Hippocampal formation (tissue), 2 donors: ENCODE results near the gene TTLL12.
"Not testable (repeated sequence)": the region's sequence is repeated elsewhere in the genome, so short reads cannot be mapped to it uniquely, and the experiment has no call there.

Experiments used
- DNase-seq, 2 donors: peaks; one replicate each; lab custom pipeline; 2025; lab: John Stamatoyannopoulos, UW

Gene TTLL12

DNA sequence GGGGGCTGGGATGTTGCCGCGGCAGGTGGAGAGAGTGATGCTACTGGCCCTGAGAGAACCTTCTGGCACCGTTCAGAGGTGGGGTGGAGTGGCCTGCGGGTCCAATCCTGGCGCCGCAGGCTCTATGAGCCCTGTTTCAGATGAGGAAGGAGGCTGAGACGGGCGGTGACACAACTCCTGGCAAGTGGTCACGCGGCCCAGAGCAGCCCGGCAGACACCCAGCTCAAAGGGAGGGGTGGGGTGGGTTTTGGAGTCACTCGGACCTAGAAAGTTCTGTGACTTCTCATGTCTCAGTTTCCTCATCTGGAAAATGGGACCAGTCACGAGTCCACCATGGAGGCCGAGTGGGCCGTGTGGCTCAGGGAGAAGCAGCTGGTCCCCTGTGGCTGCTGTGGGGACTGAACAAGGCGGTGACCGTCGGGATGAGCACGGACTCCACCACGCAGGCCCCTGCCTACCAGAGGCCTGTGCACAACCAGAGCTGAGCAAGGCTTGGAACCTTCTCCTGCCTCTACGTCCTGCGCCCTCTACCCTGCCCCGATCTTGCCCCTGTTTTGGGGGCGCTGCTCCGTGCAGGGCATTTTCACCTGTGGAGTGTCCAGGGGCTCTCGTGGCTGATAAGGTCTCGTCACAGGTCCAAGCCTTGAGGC is 31.9 kb downstream of the TTLL12 start:
- no peak for DNase-seq

DNA sequence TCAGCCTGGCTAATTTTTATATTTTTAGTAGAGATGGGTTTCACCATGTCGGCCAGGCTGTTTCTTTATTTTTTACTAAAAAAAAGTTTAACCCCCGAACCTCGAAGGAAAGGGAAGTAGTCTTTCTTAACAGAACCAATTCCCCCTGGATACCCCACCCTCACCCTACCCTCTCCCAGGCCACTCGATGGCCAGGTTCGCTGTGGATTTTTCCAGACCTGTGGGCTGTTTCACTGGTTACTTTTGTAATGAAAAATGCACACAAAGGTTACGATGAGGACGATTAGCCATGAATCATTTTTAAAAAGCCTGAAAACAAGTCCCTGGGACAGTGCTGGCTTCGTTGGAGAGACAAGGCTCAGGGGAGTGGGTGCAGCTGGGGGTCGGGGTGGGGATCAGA is 33.0 kb downstream of the TTLL12 start:
- DNase-seq = no peak

DNA sequence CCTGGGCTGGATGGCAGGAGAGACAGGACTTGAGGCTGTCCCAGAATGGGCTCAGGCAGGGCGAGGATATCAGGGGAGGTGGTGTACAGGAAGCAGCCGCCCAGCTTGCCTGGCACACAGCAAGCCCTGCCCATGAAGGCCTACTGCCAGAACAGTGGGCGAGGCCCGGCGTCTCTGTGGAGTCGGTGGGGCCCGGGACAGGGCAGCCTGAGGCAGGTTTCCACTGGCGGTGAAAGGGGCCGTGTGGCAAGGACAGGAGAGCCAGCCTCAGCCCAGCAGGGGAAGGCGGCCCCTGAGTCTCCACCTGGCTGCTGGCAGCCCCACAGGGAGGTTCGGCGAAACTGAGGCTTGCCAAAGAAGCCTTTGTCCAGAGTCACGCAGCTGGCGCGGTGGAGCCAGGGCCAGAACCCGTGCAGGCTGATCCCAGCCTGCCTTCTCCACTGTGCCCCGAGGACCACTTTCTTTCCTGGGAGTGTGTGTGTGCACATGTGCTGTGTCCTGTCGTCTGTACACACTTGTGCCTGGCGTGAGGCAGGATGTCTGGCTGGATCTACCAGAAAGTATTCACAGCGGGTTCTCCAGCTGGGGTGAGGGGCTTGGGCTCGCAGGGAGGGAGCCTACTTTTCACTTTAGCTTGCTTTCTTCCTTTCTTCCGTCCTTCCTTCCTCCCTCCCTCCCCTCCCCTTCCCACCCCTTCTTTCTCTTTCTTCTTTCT is 34.4 kb downstream of the TTLL12 start:
- DNase-seq = peak in 1 of 2 donors; percentile 69

DNA sequence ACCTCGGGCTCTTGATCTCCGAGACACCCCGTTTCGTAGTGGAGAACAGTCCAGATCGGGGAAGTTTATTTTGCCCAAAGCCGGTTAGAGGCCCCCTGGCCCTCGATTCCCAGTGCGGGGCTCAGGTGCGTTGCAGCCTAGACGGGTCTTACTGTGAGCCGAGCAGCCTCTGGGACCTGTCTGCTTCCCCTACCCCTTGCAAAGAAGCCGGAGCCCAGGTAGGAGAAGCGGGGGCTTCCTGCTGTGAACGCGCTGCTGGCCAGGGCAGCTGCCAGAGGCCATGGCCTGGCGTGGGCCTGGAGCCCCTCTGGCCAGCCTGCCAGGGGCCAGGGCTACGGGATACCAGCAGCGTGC is 35.0 kb downstream of the TTLL12 start:
- no peak for DNase-seq

DNA sequence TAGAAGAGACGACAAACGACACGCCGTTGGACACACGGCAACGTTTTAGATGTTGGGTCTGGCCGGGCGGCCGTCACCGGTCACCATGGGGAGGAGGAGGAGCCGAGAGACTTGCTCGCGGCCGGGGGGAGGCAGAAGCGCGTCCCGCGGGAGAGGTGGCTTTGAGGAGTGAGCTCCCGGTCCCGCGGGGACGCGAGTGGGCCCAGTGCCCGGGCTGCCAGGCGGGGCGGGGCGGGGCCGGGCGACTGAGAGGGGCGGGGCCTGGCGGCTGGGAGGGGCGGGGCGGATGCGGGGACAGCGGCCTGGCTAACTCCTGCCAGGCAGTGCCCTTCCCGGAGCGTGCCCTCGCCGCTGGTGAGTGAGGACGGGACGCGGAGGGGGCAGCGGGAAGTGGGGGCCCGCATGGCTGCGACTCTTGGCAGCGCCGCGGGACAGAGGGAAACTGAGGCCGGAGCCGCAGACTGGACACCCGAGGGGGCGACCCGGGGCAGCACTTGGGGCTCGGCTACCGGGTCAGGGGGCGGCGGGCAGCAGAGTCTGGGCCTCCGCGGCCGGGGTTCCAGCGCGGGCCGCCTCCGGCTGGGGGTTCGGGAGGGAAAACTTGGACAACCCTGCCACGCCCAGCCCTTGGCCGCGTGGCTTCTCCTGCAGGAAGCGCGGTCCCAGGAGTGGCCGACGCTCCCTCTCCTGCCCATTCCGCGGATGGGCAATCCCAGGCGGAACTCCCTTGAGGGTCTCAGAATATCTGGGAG is 35.5 kb downstream of the TTLL12 start, which contains the start of gene TSPO:
TSPO (plus strand) TSS at position 309 of the 752 bp plus-strand sequence. CDS start 7,680 bp downstream, outside the sequence.
- peak; percentile 51 to 85 for DNase-seq

DNA sequence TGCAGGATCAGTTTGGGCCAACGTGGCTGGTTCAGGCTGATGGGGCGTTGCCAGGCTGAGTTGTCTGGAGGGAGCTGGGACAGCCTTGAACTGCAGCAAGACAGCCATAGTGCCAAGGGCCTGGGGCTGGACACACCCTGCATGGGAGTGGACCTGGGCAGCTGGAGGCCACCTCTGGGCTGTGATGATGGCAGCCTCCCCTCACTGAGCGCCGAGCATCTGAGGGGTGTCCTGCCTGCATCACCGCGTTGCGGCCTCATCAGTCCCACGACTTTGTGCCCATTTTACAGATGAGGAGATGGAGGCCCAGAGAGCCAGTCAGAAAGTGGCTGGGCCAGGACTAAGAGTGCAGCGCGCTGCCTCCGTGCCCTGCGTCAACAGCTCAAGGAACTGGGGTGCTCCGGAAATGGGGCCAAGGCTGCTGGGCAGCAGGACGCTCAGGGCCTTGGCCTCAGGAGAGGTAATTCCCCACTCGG is 36.2 kb downstream of the TTLL12 start:
- DNase-seq = no peak

DNA sequence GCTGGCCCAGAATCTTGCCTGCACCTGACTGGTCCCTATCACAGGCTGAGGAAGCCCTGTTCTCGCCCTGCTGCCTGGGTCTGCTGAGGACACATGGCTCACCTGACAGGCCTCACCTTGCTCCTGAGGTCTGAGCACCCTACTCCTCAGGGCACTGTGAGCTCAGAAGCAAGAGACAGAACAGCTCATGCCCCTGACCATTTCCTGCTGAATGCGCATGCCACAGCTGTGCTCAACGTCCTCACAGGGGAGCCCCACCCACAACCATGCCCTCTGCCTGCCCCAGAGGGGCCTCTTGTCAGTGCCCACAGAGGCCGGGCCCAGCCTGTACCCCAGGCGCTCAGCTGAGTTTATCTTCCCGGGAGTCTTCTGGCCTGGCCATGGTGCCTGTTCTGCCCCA is 38.4 kb downstream of the TTLL12 start:
- DNase-seq = no peak

DNA sequence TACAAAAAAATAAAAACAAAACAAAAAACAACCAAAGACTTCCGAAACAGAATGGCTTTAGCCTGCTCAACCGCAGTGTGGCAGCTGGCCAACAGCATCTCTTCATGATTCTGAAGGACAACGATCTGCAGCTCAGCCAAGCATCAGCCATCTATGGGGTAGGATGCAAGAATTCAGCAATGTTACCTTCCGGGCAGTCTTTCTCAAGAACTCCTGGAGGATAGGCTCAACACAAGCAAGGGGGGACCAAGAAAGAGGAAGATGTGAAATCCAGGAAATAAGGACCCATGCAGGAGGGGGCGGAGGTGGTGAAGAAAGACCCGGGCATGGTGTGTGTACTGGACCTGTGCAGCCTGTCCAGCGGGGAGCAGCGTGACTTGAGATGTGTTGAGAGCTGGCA is 39.1 kb downstream of the TTLL12 start:
- no peak for DNase-seq

DNA sequence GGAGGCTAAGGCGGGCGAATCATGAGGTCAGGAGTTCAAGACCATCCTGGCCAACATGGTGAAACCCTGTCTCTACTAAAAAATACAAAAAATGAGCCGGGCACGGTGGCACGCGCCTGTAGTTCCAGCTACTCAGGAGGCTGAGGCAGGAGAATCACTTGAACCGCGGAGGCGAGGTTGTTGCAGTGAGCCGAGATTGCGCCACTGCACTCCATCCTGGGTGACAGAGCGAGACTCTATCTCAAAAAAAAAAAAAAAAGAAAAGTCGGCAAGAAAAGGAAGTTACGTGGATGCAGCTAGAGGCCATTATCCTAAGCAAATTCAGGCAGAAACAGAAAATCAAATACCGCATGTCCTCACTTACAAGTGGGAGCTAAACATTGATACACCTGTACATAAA is 40.6 kb downstream of the TTLL12 start:
- DNase-seq = not testable (repeated sequence)

DNA sequence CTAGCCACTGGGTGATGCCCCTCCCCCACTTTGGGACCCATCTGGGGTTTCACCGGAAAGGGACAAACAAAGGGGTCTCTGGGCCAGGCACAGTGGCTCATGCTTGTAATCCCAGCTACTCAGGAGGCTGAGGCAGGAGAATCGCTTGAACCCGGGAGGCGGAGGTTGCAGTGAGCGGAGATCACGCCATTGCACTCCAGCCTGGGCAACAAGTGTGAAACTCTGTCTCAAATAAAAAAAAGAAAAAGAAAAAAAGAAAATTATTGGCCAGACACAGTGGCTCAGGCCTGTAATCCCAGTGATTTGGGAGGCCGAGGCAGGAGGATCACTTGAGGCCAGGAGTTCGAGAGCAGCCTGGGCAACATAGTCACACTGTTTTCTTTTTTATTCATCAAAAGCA is 41.6 kb downstream of the TTLL12 start:
- not testable (repeated sequence) for DNase-seq

DNA sequence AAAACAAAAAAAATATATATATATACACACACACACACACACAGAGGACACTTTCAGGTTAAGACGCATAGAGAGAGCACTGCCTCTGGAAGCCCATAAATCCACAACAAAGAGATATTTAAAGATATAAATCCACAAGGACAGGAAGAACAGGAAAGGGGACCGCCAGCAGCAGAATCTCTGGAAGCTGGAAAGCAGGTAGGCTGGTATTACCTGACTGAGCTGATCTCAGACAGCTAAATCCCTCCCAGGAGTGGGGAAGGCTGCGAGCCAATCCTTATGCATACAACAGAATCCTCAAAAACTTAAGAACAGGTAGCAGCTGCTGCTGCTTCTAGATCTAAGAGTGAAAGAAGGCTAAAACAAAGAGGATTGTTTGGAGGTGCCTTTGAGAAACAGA is 42.0 kb downstream of the TTLL12 start:
- no peak for DNase-seq

DNA sequence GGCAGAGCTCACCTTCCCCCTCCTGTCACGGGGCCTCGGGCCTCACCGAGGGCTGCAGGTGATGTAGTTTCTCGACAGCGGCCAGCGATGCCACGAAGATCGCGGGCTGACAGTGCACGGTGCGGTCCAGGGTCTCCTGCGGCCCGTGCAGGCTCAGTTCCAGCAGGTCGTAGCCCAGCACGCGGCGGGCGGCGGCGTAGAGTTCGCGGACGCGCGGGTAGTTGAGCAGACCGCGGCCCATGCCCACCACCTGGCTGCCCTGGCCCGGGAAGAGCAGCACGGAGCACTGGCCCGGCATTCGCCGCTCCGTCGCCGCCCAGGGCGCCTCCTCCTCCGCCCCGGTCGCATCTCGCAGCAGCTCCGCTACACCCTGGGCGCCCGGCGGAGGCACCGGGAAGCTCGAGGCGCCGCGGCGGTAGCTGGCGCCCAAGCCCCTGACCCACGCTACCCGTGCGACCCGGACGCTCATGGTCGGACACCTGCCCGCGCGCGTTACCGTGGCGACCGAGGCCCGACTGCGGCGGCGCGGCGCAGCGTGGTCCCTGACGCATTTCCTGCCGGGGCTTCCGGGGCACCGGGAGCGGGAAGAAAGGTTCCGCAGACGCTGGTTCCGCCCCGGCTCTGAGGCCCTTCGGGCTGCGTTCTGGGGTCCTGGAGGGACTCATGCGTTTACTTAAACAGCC is 43.9 kb downstream of the TTLL12 start, which contains the start of gene MCAT:
MCAT (minus strand) TSS at position 519 of the 683 bp plus-strand sequence; CDS start at position 469, 50 bp downstream.
- DNase-seq = peak; percentile 50 to 82

DNA sequence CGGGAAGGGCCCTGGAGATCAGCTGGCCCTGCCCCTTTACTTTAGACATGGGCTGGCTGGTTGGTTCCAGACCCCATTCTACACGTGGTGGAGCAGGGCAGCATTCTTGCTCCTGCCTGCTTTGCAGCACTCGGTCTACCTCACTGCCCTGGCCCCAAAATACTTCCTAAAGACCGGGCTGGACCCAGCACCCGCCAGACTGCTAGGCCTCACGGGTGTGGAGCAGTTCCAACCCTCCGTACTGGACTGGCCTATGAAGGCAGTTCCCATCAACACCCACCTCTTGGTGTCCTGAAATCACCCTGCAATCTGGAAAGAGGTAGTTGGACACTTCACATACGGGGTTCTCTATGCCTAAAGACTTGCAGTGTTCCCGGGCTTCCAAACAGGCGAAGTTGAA is 50.1 kb downstream of the TTLL12 start:
- DNase-seq = no peak

DNA sequence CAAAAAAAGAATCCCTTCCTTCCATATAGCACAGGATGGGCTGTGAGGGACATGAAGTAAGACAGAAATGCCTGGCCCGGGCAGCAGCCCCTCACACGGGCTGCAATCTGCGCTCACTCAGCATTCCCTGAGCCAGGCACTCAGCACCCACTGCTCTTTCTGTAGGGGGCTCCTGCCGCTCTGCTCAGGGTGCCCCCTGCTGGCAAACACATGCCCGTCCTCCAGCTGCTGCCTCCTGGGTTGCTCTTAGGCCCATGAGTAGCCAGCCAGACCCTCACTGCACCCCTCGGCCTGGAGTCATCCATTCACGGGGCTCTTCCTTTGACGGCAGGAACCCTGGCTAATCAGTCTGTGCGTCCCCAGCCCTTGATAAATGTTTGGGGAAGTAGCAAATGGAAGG is 50.7 kb downstream of the TTLL12 start:
- DNase-seq = no peak

DNA sequence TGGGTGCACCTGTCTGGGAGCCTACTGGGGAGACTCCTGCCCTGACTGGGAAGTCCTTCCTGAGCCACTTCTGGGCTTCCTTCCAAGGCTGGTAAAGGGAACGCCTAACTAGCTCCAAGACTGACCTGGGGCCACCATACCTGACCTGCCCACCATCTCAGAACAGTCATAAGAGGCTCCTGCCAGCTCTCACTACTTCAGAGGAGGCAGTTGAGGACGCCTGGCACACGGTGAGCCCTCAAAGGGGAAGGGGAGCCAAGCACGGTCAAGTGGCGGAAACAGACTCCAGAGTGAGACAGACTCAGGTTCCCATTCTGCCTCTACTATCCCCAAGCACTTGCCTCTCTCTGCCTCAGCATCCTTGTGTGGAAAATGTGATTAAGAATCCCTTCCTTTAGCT is 51.4 kb downstream of the TTLL12 start:
- DNase-seq = no peak

DNA sequence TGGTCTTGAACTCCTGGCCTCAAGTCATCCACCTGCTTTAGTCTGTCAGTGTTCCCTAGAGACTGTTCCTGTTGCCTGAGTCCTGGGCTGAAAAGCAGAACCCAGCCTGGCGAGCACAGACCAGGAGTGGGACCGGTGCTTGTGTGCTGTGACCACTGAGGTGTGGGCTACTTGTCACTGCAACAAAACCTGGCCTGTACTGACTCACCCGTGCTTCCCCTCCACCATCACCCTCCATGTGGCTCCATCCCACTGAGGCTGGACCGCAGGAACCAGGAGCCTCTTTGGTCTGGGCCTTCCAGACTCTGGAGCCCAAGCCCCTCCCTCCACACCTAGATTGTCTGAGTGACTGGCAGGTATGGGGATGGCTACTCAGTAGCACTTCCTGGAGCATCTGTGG is 52.4 kb downstream of the TTLL12 start:
- no peak for DNase-seq

DNA sequence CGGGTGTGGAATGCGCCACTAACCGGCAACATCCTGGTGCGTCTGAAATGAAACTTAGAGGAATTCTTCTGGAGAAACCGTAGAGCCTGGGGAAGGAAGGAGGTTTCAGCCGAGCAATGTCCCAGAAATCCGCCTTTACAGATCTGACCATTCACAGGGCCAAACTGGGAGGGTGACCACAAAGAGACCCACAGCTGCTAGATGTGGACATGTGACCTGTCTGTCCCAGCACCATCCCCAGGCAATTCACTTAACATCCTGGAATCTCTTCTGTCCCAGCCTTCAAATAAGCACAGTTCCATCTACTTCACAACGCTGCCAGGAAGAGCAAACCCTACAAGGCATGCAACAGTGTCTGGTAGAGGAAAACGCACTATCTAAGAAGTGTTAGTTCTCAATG is 53.5 kb downstream of the TTLL12 start:
- no peak for DNase-seq

DNA sequence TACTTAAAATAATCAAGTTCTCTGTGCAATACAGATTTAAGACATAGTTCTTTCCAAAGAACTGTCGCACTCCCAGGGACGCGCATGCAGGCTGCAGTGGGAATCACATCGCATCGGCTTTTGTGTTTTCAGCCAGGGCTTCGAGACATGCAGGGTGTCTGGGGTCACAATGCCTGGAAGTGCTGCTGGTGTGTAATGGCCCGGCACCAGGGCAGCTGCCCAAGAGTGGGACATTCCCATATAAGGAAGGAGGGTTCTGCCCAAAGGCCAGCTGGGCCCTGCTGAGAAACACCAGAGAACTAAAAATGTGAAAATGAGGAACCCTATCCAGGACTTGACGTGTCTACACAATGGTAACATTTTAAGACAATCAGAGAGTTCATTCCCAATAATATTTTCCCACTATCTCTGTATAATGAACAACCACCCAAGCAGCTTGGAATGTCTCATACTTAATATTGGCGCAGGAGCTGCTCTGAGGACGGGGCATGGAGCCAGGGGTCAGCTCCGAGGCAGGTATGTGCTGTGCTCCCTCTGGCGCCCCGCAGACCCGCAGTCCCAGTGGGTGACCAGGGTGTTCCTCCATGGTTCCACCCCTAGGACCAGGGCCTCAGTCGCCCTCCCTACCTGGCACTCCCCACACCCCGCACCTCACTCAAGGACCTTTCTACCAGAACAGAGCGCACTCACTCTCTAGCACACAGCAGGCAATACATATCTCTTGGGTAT is 55.0 kb downstream of the TTLL12 start:
- DNase-seq = no peak

DNA sequence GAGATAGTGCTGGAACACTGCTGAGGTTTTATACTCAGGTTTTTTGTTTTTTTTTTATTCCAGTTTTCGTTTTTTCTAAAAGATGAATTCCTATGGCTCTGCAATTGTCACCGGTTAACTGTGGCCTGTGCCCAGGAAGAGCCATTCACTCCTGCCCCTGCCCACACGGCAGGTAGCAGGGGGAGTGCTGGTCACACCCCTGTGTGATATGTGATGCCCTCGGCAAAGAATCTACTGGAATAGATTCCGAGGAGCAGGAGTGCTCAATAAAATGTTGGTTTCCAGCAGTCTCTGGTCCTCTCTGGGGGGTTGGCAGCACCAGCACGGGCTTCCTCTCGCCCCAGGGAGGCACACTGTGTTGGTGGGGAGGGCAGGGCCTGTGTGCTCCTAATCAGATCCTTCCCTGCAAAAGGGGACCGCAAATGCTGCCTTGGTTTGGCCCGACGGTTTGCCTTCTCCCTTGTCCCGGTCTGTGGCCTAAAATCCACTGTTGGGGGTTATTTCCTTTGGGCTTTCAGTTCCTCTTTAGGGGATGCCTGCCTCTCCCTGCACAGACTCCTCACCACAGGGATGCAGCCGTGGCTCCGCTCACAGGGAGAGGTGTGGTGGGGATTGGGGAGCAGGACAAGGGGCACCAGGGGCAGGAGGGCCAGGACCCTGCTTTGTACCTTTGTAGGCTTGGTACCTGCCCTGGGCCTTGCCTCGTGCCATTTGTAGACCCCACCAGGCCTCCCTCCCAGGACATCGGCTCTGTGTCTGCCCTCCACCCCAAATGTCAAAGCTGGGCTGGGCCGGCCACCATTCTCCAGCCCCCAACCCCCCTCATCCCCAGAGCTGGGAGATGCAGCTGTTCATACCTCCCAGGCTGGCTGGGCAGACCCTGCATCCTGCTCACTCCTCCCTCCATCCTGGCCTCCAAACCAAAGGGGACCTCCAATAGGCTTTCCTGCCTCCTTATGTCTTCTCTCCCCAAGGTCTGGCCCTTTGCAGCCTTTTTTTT is 57.2 kb downstream of the TTLL12 start:
- no peak for DNase-seq

DNA sequence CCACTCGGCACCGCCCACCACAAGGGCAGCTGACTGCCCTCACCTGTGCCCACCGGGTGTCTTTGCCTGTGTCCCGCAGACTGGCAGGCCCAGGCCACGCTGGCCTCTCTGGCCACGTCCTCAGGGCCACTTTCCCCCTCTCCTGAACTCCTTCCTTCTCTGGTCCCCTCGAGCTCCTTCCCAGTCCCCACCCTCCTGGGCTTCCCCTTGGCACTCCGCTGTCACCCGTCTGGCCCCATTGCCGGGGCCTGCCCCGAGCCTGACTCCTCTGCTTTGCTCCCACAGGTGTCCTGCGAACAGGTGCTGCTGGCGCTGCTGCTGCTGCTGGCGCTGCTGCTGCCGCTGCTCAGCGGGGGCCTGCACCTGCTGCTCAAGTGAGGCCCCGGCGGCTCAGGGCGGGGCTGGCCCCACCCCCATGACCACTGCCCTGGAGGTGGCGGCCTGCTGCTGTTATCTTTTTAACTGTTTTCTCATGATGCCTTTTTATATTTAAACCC is 58.0 kb downstream of the TTLL12 start:
- no peak for DNase-seq
